Right cardiac atrium (tissue), 5 donors: ENCODE data around the gene LARGE2. TPM values are rescaled to one million over a fixed set of nuclear protein-coding genes. Genes with fewer than 3 reads are reported as not detected.

Source experiments
- polyA plus RNA-seq: library from polyadenylated mRNA; stranded (reverse); fragments of 200-250 nt; gene quantifications from one replicate; pipeline ENCODE4 v1.2.3, GENCODE V29; 2013
- total RNA-seq, 4 donors: library from RNA; stranded (reverse); fragmentation: NEBNext Ultra II Directional; extraction: Animal tissue kit (Norgen Biotek cat#: 25700); gene quantifications; one replicate each; pipeline ENCODE4 v1.2.1, GENCODE V29; 2021
- donor health status: healthy with polysubstance abuse.
- donor health status: DM: no; HTN: yes; CAD: no.
- donor health status: DM: no; HTN: no; CAD: no.
- donor health status: DM: no; HTN: yes; CAD: no; lungs with severe emphysema.
- donor health status: DM: yes; HTN: yes; CAD: no.

The LARGE2 gene
- total and polyA plus RNA-seq, 5 donors = 0.18 to 0.48 (median 0.26) TPM; not detected in 1

Other genes starting within 250 kb of the LARGE2 start
- 10 to 100 TPM in 1 of 4 donors, 1 to 10 TPM in 3; 7.6 to 11.4 (median 9.0) TPM for gene SLC35C1, start 117.5 kb upstream of the LARGE2 start, total RNA-seq
- gene SLC35C1, start 117.5 kb upstream of the LARGE2 start, polyA plus RNA-seq = 7.3 TPM
- 10 to 100 TPM; 67.7 to 82.1 (median 74.4) TPM for gene CRY2, start 75.2 kb upstream of the LARGE2 start, total RNA-seq
- 34.3 TPM for gene CRY2, start 75.2 kb upstream of the LARGE2 start, polyA plus RNA-seq
- 1 to 10 TPM; 5.8 to 7.4 (median 6.3) TPM for gene MAPK8IP1, start 37.0 kb upstream of the LARGE2 start, total RNA-seq
- gene MAPK8IP1, start 37.0 kb upstream of the LARGE2 start, polyA plus RNA-seq = 6.4 TPM
- under 1 TPM in 3 of 4 donors, not detected in 1; 0.42 to 0.68 (median 0.50) TPM for gene FREY1, start 15.4 kb upstream of the LARGE2 start, total RNA-seq
- gene FREY1, start 15.4 kb upstream of the LARGE2 start, polyA plus RNA-seq = 0.18 TPM
- 10 to 100 TPM; 14.3 to 17.7 (median 15.9) TPM for gene PEX16, start 4.8 kb upstream of the LARGE2 start, total RNA-seq
- 16.7 TPM for gene PEX16, start 4.8 kb upstream of the LARGE2 start, polyA plus RNA-seq
- gene PHF21A, start 198.8 kb downstream of the LARGE2 start, total RNA-seq = 10 to 100 TPM; 50.5 to 57.3 (median 52.2) TPM
- 23.6 TPM for gene PHF21A, start 198.8 kb downstream of the LARGE2 start, polyA plus RNA-seq